ENCODE measurements around the gene MGME1. TPM values are rescaled to one million over a fixed set of nuclear protein-coding genes. Genes with fewer than 3 reads are reported as not detected.

The MGME1 gene
- total and polyA plus RNA-seq, 7 donors: 5.0 to 17.4 (median 14.8) TPM

DNA sequence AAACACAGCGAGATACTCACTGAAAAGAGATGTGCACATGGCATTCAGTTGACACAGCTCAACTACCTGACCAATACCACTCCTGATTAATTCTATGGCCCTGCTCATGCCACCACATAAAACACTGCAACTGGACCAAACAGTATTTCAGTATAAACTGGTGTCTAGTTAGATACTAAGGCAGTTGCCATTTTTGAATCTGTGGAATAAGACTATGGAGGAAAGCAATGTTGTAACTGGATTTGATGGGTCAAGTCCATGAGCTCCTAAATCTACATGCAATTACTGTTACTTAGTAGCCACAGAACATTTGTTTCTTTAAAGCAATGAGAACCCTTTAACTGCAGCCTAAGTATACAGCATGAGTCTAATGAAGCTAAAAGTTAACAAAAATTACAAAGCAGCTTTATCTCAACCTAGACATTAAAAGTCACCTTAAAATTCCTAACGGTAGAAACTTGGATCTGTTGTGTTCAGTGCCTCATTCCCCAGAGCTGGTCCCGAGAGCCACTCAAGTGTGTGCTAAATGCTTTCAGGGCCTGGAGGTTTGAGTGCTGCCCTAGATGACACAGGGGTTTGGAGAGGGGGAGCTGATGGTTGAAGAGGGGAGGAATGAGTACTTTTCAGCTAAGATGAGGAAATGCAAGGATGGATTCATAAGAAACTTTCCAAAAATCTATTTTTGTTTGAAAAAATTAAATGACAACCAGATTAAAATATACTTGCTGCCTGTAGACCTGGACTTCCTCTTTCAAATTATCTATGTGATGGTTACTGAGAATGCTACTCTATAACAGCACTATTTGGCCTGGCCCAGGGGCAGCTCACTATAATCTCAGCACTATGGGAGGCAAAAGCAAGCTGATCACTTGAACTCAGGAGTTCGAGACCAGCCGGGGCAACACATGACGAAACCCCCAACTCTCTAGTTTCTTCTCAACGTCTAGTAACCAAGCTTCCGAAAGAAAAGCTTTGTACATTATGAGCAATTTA is 15.8 kb upstream of the MGME1 start:
- H3K4me3 ChIP-seq: no peak overlapping the region
- intact Hi-C loops (cut with DNase I): no loop called here
- H3K36me3 ChIP-seq: peaks cover 38 to 87% (median 63%) of the 10 kb centered on the region in 4 donors
- H3K9me3 ChIP-seq: no peaks in the 10 kb centered on the region
- no peaks in the 10 kb centered on the region for H3K27me3 ChIP-seq
- peaks cover 0 to 12% (median 10%) of the 10 kb centered on the region in 4 donors for H3K4me1 ChIP-seq
- no peak overlapping the region for H3K27ac ChIP-seq
- DNase-seq: no peak
- TF ChIP-seq POLR2AphosphoS5 (IDR thresholded peaks at IDR 0.05) (no peak), EP300 (IDR thresholded peaks at IDR 0.05) (no peak), POLR2A (IDR thresholded peaks at IDR 0.05) (no peak)
- TF ChIP-seq, protein P1, sequence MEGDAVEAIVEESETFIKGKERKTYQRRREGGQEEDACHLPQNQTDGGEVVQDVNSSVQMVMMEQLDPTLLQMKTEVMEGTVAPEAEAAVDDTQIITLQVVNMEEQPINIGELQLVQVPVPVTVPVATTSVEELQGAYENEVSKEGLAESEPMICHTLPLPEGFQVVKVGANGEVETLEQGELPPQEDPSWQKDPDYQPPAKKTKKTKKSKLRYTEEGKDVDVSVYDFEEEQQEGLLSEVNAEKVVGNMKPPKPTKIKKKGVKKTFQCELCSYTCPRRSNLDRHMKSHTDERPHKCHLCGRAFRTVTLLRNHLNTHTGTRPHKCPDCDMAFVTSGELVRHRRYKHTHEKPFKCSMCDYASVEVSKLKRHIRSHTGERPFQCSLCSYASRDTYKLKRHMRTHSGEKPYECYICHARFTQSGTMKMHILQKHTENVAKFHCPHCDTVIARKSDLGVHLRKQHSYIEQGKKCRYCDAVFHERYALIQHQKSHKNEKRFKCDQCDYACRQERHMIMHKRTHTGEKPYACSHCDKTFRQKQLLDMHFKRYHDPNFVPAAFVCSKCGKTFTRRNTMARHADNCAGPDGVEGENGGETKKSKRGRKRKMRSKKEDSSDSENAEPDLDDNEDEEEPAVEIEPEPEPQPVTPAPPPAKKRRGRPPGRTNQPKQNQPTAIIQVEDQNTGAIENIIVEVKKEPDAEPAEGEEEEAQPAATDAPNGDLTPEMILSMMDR (IDR thresholded peaks at IDR 0.05): no peak
- 90 to 94% methylated on average over 8 of the region's 8 CpGs for WGBS, 2 donors

- Histone ChIP-seq H3K4me3 (no peak overlapping the region), H3K36me3 (peaks cover 37 to 78% (median 55%) of the 10 kb centered on the region in 4 donors), H3K27ac (no peak overlapping the region), H3K27me3 (no peaks in the 10 kb centered on the region), H3K9me3 (no peaks in the 10 kb centered on the region), H3K4me1 (peaks cover 0 to 22% (median 19%) of the 10 kb centered on the region in 4 donors)
- DNase-seq: no peak
- WGBS, 2 donors: 96% methylated on average over 5 of the region's 5 CpGs
- intact Hi-C loops (cut with DNase I): no loop called here
- no peak for TF ChIP-seq POLR2AphosphoS5 (IDR thresholded peaks at IDR 0.05)
- no peak for TF ChIP-seq POLR2A (IDR thresholded peaks at IDR 0.05)
- no peak for TF ChIP-seq EP300 (IDR thresholded peaks at IDR 0.05)
- TF ChIP-seq, protein P1 (IDR thresholded peaks at IDR 0.05): no peak
Observed at GRCh38 chr20:17953935-17954334, 14.9 kb upstream of the MGME1 start.

DNA sequence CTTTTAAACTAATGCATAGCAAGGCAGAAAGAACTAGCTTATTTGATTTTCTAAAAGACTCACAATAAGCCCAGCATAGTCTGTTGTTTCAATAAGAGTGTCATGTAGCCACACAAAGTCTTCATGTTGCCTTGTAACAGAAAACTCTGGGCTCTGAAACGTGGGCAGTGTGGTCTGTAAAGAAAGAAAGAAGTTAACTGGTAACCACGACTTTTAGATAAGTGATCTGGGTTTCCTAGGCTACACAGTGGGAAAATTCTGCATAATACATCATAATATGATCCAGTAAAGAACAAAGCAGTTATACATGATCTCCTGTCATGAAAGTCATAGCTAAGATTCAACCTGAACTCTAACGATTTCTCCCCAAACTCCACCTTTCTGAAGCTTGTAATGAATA is 13.5 kb upstream of the MGME1 start:
- no peak for DNase-seq
- H3K27ac ChIP-seq: no peak overlapping the region
- H3K4me1 ChIP-seq: peaks cover 0 to 34% (median 33%) of the 10 kb centered on the region in 4 donors
- H3K4me3 ChIP-seq: no peak overlapping the region
- WGBS, 2 donors: 20 to 36% methylated on average over 3 of the region's 3 CpGs
- peaks cover 24 to 64% (median 42%) of the 10 kb centered on the region in 4 donors for H3K36me3 ChIP-seq
- intact Hi-C loops (cut with DNase I): no loop called here
- TF ChIP-seq POLR2A (IDR thresholded peaks at IDR 0.05): no peak
- no peak for TF ChIP-seq EP300 (IDR thresholded peaks at IDR 0.05)
- no peak for TF ChIP-seq POLR2AphosphoS5 (IDR thresholded peaks at IDR 0.05)
- TF ChIP-seq, protein P1 (IDR thresholded peaks at IDR 0.05): no peak
- no peaks in the 10 kb centered on the region for H3K27me3 ChIP-seq
- H3K9me3 ChIP-seq: no peaks in the 10 kb centered on the region

- Histone ChIP-seq H3K36me3 (peaks cover 15 to 55% (median 33%) of the 10 kb centered on the region in 4 donors), H3K27me3 (no peaks in the 10 kb centered on the region), H3K4me1 (peaks cover 0 to 43% (median 42%) of the 10 kb centered on the region in 4 donors), H3K9me3 (no peaks in the 10 kb centered on the region), H3K4me3 (no peak overlapping the region), H3K27ac (peak overlapping the region in 1 of 4 donors; percentile 79)
- intact Hi-C loops (cut with DNase I): no loop called here
- 63 to 83% methylated on average over 8 of the region's 8 CpGs for WGBS, 2 donors
- no peak for DNase-seq
- TF ChIP-seq EP300 (IDR thresholded peaks at IDR 0.05) (no peak), POLR2AphosphoS5 (IDR thresholded peaks at IDR 0.05) (no peak), POLR2A (IDR thresholded peaks at IDR 0.05) (no peak)
- TF ChIP-seq, protein P1 (IDR thresholded peaks at IDR 0.05): no peak
Observed at GRCh38 chr20:17956099-17956685, 12.6 kb upstream of the MGME1 start.

All from sigmoid colon (tissue), 7 donors.